Hematopoietic multipotent progenitor cell treated with erythropoietin and hydrocortisone succinate and interleukin-3 and kit ligand, for 17 days (in vitro differentiated cells): ENCODE data around the gene NASP.

Experiments used
- DNase-seq: peaks from one replicate; pipeline ENCODE4 v3.0.0-alpha.2; 2015; ENCODE audit warnings: low spot score

NASP gene

GRCh38 chr1:45620588-45621500 is 37.0 kb downstream of the NASP start:
- no peak for DNase-seq

GRCh38 chr1:45621501-45621836 is 37.6 kb downstream of the NASP start:
- no peak for DNase-seq

- DNase-seq, result no peak
Observed at GRCh38 chr1:45621895-45622523, 38.2 kb downstream of the NASP start.

GRCh38 chr1:45622524-45623394 is 38.9 kb downstream of the NASP start:
- no peak for DNase-seq

GRCh38 chr1:45623972-45624371 is 40.1 kb downstream of the NASP start, which contains the start of gene CCDC17:
Gene CCDC17 (minus strand): TSS chr1:45624054. CDS start chr1:45623909, 145 bp downstream.
- no peak for DNase-seq

GRCh38 chr1:45629035-45629434 is 45.2 kb downstream of the NASP start:
- no peak for DNase-seq

- DNase-seq, result no peak
Observed at GRCh38 chr1:45630429-45630828, 46.6 kb downstream of the NASP start.

GRCh38 chr1:45635211-45635610 is 51.4 kb downstream of the NASP start:
- no peak for DNase-seq

- DNase-seq, result no peak
Observed at GRCh38 chr1:45640293-45640692, 56.5 kb downstream of the NASP start.

GRCh38 chr1:45643321-45643720 is 59.5 kb downstream of the NASP start:
- no peak for DNase-seq

- no peak for DNase-seq
Observed at GRCh38 chr1:45643978-45644377, 60.1 kb downstream of the NASP start.

GRCh38 chr1:45644661-45645060 is 60.8 kb downstream of the NASP start:
- no peak for DNase-seq

GRCh38 chr1:45647248-45648021 is 63.6 kb downstream of the NASP start:
- no peak for DNase-seq

GRCh38 chr1:45654540-45655280 is 70.9 kb downstream of the NASP start:
- no peak for DNase-seq

GRCh38 chr1:45656573-45657226 is 72.9 kb downstream of the NASP start:
- no peak for DNase-seq

- no peak for DNase-seq
Observed at GRCh38 chr1:45658171-45658570, 74.3 kb downstream of the NASP start.

GRCh38 chr1:45659222-45659621 is 75.4 kb downstream of the NASP start:
- DNase-seq, result no peak

- no peak for DNase-seq
Observed at GRCh38 chr1:45660336-45660735, 76.5 kb downstream of the NASP start.

GRCh38 chr1:45666836-45667235 is 83.0 kb downstream of the NASP start:
- no peak for DNase-seq

GRCh38 chr1:45667321-45668111 is 83.7 kb downstream of the NASP start:
- DNase-seq, result no peak
